Caki2 (cell line): Measurements from ENCODE around the gene FLT3LG. TPM values are rescaled to one million over a fixed set of nuclear protein-coding genes. Genes with fewer than 3 reads are reported as not detected.
"Not testable (repeated sequence)": the region's sequence is repeated elsewhere in the genome, so short reads cannot be mapped to it uniquely, and the experiment has no call there.

Experiments
- DNase-seq: peaks from one replicate; pipeline ENCODE4 v3.0.0-alpha.2; 2015; ENCODE audit warnings: low read depth
- in situ Hi-C: cut with HindIII; loops from 2 replicates; pipeline ENCODE4 v1.10.0; 2016; ENCODE audit warnings: low sequenced_read_pairs, low pct_unique_long_range_greater_than_20kb, mixed read lengths
- total RNA-seq: library from RNA; depleted of rRNA; stranded (reverse); fragments of >200 nt; shearing (Covaris generic); gene quantifications from 2 replicates; pipeline ENCODE4 v1.2.3, GENCODE V29; 2014; ENCODE audit warnings: low replicate concordance

The FLT3LG gene
- total RNA-seq, 1 experiment from 2014 or later: 0.71 TPM

DNA sequence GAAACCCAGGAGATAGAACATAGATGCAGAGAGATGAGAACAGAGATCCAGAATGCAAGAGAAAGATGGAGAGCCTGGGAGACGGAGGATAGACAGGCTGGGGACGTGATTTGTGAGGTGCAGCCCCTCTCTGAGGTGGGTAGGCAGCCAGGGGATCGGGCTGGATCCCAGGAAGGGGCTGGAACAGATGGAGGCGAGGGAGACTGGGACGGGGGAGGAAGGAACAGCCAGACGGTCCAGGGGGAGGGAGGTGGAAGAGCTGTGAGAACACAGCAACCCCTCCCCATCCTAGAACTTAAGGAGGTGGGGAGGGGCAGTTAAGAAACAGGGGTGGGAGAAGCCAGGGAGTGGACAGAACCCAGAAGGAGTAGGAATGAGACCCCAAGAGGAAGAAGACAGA, 35.8 kb upstream of the FLT3LG start:
- in situ Hi-C loops: no loop called here

DNA sequence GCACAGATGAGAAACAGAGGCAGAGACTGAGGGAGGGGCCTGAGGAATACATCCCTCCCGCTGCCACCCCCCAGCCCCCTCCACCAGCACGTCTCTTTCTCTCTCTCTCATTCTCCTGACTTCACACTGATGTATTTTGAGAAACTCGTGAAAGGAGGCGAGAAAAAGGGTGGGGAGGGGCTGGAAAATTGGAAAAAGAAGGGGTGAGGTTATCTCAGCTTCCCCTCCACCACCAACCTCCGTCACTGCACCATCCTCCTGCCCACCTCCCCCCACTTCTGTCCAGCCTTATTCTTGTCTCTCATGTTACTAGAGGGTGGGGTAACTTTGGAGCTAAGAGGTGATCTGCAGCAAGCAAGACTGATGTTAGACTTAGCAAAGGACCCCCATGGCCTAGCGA, 34.2 kb upstream of the FLT3LG start:
- DNase-seq: no peak
- in situ Hi-C loops: no loop called here

More for the DNA sequence above, 35.8 kb upstream of the FLT3LG start:
- DNase-seq: no peak

DNA sequence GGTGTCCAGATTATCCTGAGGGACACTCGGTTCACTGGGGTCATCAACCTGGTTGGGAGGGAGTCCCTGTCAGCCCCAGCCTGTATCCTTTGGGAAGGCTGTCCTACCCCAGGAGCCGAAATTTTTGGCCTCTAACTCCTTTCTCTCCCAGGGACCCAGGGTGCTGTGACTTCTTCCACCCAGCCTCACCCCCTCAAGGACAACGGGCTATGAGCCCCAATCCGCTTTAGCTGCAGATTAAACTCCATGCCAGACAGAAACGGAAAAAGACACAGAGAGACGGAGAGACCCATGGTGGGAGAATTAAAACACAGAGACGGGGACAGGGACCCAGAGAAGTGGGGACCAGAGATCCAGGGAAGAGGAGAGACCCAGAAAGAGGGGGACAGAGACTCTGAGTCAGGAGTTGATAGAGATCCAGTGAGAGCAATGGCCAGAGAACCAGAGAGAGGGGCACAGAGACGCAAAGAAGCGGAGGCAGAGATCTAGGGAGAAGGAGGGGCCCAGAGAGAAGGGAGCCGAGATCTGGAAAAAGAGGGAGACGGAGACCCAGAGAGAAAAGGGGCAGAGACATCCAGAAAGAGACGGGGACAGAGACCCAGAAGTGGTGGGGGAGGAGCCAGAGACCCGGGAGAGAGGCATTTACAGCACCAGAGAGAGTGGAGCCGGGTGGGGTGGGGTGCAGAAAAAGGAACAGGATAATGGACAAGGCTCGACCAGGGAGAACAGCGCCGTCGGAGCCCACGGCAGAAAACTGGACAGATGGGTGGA, 33.4 kb upstream of the FLT3LG start:
- DNase-seq: no peak
- in situ Hi-C loops: no loop called here

DNA sequence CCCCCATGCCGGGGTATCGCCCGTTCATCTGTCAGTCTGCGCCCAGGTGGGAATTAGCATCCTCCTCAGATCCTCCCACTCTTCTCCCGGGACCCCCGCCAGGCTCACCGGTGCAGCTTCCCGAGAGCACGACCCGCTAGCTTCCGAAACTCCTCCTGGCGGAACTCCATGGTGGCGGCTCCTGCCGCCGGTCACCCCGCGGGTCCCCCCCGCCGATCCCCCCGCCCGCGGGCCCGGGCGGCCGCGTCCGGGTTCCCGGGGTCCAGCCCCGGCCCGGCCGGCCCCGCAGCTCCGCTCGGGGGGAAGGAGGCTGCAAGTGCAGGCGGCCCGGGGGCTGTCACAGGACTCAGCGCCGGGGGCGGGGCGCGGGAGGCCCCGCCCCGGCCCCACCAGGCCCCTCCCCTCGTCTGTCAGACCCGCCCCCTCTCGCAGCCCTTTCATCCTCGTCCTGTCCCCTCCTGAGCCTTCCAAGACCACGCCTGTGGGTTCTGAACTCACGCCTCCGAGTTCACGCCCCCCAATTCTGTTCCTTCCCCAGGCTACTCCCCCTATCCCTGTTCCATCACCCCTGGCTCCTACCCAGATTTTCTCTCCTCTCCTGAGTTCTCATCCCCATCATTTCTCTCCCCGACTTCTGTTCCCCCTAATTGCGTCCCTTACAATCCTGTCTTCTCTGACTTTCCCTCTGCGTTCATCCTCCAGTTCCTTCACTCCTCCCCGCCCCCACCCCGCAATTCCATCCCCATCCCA, 32.6 kb upstream of the FLT3LG start, which contains the start of gene SLC17A7:
TSS of gene SLC17A7 (minus strand) at position 318 of the 750 bp plus-strand sequence. CDS start at position 170, 148 bp downstream.
- DNase-seq: no peak
- in situ Hi-C loops: no loop called here

DNA sequence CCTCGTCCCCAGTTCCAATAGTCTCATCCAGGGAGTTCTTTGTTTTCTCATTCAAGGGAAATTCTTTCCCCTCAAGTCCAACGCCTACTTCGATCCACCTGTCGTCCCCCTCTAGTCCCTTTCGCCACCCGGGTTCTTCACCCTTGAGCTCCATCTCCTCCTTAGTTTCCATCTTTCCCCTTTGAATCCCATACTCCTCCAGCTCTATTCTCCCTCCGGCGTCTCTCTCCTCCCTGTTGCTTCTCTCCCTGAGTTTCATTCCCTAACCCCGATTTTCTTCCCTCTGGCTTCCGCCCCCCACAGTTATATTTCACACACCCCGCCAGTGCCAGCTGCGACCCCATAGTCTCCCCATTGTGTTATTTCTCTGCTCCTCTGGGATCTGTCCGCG, 32.1 kb upstream of the FLT3LG start:
- DNase-seq: no peak
- in situ Hi-C loops: no loop called here

DNA sequence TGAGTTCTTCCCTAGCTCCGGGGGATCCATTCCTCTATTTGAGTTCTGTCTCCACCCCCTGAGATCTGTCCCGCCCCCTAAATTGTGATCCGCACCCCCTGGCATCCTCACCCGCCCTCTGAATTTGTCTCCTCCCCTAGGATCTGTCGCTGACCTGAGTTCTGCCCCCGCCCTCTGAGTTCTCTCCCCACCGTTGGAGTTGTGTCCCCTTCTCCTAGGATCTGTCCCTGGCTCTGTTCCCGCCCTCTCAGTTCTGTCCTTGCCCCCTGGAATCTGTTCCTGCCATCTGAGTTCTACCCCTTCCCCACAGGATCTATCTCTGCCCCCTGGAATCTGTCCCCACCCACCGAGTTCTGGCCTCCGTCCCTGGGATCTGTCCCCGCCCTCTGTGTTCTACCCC, 31.7 kb upstream of the FLT3LG start:
- in situ Hi-C loops: no loop called here
- DNase-seq: no peak

DNA sequence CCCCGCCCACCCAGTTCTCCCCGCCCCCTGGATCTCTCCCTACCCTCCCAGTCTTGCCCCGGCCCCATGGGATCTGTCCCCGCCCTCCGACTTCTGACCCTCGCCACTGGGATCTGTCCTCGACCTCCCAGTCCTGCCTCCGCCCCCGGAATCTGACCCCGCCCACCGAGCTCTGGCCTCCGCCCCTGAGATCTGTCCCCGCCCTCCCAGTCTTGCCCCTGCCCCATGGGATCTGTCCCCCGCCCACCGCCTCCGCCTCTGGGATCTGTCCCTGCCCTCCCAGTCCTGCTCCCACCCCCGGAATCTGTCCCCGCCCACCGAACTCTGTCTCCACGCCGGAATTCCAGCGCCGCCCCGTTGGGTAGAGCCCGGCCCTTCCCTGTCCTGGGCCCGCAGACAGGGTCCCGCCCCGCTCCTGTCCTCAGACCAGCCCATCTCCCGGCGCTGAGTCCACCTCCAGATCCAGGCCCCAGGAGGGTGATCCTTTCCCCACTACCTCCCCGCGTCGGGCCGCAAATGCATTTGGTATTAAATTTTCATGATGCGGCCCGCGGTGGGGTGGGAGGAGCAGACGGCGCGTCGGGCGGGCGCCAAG, 31.1 kb upstream of the FLT3LG start:
- DNase-seq: peak; percentile 89
- in situ Hi-C loops: no loop called here

DNA sequence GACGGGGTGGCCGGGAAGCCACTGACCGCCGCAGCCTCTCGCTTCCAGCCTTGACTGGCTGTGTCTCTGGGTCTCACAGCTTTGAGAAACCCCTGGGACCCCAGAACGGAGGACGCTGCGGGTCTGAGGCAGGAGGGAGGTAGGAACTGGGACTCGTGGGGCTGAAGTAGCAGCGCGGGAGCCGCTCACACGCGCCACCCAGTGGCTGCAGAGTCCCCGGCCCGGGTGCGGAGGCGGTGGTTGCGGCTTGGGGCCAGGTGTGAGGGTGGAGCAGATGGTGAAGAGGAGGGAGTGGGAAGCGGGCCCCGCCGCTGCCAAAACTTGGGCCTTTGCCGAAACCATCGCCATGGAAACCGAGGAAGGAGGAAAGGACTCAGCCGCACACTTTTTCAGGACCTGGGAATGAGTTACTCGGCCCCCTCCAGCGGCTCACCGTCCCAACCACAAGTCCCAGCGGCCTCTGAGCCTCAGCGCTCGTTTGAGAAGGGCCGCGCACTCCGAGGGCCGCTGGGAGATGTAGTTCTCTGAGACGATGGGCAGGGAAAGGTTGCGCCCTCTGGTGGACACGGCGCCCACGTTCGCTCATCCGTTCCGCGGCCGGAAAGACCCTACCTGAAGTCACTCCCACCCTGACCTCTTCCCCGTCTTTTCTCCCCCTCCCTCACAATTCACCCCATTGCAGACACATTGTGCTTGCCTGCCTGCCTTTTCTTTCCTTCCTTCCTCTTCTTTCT, 30.5 kb upstream of the FLT3LG start:
- in situ Hi-C loops: no loop called here
- peak; percentile 97 for DNase-seq

DNA sequence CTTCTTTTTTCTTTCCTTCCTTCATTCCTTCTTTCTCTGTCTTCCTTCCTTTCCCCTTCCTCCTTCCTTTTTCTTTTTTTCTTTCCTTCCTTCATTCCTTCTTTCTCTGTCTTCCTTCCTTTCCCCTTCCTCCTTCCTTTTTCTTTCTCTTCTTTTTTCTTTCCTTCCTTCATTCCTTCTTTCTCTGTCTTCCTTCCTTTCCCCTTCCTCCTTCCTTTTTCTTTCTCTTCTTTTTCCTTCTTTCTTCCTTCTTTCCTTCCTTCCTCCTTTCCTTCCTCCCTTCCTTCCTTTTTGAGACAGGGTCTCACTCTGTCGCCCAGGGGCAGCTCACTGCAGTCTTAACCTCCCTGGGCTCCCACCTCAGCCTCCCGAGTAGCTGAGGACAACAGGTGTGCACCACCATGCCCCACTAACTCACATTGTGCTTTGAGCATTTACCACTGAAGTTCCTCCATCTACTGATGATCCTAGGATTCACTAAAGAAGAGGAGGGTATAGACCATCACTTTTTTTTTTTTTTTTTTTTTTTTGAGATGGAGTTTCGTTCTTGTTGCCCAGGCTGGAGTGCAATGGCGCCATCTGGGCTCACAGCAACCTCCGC, 29.8 kb upstream of the FLT3LG start:
- in situ Hi-C loops: not testable (repeated sequence)

DNA sequence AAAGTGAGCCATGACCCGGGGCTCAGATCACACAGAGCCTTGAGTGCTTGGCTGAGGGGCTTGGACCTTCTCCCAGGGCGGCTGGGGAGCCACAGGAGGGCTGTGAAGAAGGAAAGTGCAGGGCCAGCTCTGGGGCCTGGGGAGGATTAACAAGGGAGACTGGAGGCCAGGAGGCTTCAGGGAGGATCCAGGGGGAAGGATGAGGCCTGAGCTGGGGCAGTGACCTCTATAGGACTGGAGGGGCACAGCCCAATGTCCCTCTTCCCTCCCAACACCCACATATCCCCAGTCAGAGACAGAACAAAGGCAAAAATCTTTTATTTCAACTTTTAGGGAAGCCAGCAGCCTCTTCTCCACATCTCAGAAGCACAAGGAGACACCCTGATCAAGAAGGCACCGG, 28.0 kb upstream of the FLT3LG start:
- in situ Hi-C loops: no loop called here
- DNase-seq: no peak

More for the DNA sequence above, 29.8 kb upstream of the FLT3LG start:
- not testable (repeated sequence) for DNase-seq

DNA sequence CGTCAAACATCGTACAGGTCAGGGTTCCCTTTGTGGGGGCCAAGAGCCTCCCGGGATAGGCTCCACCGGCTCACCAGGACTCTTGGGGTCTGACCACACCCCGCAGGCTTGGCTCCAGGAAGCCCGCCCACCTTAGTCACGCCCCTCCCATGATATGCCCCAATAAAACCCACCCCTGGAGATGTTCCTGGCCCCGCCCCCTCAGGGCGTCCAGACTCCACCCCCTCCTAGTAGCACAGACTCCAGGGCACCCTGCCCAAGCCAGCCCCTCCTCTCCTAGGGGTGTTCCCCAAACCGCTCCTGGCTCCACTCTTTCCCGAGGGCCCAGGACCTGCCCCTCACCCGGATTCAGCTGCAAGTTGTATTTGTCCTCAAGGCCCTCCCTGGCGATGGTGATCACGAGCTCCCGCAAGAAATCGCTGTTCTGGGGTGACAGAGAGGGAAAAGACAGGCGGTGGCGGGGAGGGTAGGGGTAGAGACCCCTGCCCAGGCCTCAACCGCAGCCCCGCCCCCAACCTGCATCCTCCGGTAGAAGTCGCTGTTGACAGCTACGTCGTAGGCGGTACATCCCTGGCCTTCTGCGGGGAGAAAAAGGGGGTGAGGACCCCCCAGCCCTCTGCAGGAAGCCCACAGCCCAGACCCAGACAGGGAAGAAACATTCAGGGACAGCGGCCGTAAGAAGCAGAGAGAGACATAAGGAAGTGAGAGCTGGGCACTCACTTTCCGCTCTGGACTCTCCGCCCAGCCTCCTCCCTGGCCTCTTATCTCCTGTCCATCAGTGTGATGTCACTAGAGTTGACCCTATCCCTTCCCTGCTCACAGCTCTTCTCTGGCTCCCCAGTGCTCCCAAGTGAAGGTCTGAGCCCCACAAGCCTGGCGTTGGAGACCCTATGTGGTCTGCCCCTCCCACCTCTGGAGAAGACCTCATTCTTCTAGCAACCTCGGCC, 26.3 kb upstream of the FLT3LG start:
- no peak for DNase-seq
- in situ Hi-C loops: no loop called here

DNA sequence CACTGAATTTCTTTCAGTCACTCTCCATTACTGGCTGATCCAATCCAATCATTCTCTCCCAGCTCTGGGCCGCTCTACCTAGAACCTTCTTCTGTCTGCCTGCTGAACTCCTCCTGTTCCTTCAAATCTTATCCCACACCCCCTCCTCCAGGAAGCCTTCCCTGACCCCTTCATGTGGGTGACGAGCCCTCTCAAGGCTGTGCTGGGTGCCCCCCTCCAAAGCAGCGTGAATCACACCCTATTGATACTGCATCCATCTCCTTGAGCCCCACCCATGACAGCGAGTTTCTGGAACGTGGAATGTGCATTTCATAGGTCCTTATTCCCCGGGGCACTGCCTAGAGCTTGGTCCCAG, 25.6 kb upstream of the FLT3LG start:
- in situ Hi-C loops: no loop called here

DNA sequence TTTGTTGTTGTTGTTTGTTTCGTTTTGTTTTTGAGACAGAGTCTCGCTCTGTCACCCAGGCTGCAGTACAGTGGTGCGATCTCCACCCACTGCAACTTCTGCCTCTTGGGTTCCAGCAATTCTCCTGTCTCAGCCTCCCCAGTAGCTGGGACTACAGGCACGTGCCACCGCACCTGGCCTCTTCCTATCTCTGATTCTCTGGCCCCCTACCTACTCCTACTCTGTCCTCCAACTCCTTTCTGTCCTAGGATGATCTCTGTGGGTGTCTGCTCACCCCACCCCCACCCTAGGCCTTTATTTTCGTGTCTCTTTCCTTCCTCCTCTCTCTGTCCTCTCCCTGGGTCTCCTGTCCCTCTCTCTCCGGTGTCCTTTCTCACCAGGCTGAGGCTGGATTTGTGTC, 23.6 kb upstream of the FLT3LG start:
- DNase-seq: no peak
- in situ Hi-C loops: no loop called here

More for the DNA sequence above, 25.6 kb upstream of the FLT3LG start:
- DNase-seq: no peak

DNA sequence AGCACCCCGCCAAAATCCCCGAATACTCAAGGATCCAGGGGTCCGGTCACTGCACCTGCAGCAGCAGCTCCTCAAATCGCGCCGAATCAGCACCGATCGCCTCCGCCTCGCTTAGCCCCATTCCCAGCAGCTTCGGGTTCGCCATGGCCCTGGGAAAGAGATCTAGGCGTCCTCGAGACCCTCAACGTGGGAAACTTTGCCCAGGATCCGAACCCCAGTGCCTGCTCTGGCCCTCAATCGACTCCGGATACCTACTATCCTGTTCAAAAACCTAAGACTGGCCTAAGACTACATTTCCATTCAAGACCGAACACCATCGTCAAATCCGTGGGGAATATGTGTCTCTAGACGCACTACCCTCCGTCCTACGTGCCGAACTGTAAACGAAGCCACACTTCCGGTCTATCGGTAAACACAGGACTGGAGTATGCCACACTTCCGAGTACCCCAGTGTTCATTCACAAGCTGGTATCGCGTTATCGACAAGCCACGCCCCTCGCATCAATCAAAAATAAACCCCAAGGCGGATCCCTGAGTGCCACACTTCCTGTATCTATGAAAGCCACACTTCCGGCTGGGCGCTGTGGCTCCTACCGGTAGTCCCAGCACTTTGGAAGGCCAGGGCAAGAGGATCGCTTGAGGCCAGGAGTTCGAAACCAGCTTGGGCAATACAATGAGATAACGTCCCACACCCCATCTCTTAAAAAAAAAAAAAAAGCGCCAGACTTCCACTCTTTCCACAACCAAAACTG, 22.4 kb upstream of the FLT3LG start, which contains the start of gene PIH1D1:
TSS of gene PIH1D1 (minus strand) at position 385 of the 752 bp plus-strand sequence. CDS start at position 145, 240 bp downstream.
- peak; percentile 98 for DNase-seq
- in situ Hi-C loops: no loop called here

DNA sequence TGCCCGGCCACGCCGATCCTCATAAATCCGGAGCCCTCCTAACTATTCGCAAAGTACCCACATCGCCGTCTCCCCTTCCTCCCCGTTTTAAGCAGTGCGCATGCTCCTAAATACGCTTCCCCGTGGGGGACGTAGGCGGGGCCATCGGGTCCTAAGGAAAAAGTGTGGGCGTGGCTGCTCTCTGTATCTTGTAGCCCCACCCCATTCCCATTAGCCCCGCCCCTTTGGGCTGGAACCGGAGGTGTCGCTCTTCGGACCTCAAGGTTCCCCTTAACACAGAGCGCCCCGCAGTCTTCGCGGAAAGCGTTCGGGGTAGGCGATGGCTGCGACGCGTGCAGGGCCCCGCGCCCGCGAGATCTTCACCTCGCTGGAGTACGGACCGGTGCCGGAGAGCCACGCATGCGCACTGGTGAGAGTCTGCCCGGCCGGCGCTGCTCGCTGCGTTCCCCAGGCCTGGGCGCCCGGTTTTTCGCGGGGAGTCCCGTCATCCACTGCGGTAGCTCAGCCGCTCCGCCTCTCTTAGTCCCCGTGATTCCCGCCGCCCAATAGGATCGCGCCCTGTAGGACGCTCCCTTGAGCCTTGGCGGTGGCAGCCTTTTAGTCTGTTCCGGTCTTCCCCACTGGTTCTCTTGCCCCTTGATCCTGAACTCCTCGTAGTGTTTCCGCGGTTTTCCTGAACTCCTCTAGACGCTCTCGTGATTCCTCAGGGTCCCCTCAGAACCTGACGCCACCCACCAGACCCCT, 20.8 kb upstream of the FLT3LG start, which contains the start of gene ALDH16A1:
TSS of gene ALDH16A1 (plus strand) at position 213 of the 744 bp plus-strand sequence. CDS start at position 320, 107 bp downstream.
- in situ Hi-C loops: no loop called here
- peak; percentile 98 for DNase-seq
